GM03348 (cell line): ENCODE data around the gene CDH13.
A peak's percentile ranks its signal among the peaks of the same experiment; 100 is the strongest.

Experiments
- DNase-seq: peaks from one replicate; pipeline ENCODE4 v3.0.0; 2012; ENCODE audit warnings: low spot score

Gene CDH13

DNA sequence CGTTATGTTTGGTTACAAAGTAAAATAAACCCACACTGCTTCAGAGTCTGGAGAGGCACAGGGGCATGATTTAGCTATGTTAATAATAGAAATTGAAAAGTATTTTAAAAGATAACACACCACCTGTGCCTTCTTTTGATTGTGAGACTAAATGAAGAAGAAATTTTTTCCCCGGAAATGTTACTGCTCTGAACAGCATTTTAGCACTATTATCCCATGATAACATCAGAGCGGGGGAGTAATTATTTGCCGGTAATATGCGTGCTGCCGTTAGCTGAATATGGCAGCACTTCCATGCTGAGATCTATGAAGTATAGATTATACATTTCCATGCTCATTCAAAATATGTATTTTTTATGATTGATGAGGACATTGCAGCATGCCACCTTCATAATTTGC is 680.8 kb downstream of the CDH13 start:
- DNase-seq, result no peak

GRCh38 chr16:83308414-83308813 is 681.6 kb downstream of the CDH13 start:
- DNase-seq, result no peak

GRCh38 chr16:83310816-83311215 is 684.0 kb downstream of the CDH13 start:
- DNase-seq, result no peak

DNA sequence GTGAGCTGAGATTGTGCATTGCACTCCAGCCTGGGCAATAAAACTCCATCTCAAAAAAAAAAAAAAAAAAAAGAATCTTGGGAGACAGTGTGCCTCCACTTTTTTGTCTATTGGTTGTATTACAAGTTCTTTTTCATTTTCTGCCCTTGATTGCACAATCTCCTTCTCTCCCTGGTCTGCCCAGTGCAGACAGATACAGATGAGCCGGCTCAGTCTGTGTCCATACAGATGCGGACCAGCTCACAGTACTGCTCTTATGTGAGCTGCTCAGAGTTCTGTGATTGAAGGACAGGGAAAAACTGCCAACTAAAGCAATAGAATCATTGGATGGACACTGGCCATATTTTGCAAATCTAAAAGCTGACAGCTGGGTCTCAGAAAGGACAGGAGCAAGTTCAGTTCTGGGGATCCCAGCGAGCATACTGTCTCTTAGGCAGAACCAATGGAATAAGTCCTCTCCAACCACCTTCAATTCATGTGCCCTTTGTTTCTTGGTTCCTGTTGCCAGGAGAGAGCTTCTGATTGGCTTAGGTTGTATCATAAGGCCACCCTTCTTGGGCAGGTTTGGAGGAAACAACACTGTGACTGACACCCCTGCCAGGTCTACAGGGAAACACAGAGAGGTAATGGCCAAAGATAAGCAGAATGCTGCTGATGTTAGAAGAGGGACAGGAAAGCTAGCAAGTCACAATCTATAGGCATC is 685.4 kb downstream of the CDH13 start:
- no peak for DNase-seq

DNA sequence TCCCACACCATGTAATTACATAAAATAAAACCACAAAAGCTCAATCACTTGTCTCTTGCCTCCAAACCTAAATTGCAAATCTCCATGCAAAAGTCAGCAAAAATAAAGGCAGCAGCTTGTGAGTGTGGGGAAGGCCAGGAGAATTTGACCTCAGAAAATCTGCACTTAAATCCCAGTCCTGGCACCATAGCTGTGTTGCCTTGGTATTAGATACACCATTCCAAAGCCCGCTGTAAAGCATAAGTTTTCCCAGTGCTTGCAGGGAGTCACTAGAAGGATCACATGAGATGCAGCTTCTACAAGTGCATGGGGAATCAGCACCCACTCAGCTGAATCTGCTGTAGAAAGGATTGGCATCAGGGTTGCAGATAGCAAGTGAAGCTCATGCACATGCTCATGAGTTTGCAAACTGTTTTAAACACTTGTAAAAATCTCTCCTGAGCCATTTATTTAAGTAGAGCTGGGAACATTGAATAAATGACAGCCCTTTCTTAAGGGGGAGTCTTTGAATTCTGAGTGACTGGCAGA is 686.0 kb downstream of the CDH13 start:
- no peak for DNase-seq

DNA sequence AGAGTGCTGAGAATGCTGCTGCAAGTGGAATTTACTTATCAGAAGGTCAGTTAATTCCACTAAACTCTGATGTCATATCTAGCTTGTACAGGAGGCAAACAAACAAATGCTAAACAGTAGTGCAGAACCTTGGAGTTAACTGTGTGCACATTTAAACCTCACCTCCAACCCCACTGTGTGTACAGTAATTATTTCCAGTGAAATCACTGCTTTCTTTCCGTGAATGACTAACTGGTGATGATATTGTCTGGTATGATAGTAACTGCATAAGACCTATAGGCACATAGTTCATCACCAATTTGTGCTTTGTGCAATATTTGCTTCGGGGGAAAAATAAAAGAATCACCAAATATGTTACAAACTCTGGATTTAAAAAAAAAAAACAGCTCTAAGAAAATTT is 688.5 kb downstream of the CDH13 start:
- DNase-seq, result no peak

GRCh38 chr16:83316458-83316857 is 689.7 kb downstream of the CDH13 start:
- DNase-seq, result no peak

GRCh38 chr16:83318390-83318789 is 691.6 kb downstream of the CDH13 start:
- no peak for DNase-seq

GRCh38 chr16:83328936-83329335 is 702.2 kb downstream of the CDH13 start:
- peak; percentile 18 for DNase-seq

GRCh38 chr16:83329441-83329840 is 702.7 kb downstream of the CDH13 start:
- DNase-seq, result no peak

DNA sequence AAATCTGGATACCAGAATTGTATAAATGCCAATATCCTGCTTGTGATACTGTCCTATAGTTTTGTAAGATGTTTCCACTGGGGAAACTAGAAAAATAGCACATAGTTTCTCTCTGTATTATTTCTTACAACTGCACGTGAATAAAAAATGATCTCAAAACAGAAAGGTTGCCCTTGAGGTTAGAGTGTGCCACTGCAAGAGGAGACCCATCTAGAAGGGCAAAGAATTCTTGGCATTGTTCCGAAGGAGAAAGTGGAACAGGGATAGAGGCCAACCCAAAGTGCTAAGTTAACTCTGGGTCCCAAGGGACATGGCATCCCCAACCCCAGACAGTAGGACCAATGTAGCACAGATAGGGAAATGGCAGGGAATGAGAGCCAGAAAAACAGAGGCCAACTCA is 703.5 kb downstream of the CDH13 start:
- DNase-seq, result no peak

- no peak for DNase-seq
These were observed 708.3 kb downstream of the CDH13 start for GRCh38 chr16:83335076-83335475.

DNA sequence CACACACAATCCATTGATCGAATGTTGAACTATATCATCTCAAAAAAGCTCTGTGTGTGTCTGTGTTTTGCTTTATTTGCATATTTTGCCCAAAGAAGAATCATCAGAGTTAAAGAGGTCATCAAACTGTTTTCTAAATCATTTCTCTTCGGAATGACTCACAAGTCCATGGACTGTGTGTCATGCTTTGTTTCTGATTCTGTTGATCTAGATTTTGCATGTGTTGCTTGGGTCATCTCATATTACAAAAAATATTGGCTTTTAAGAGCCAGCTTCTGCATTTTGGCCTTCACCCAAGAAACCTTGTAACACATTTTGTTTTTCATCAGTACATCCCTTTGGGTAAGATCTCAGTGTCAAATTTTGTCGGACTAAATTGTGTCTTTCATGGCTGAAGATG is 709.8 kb downstream of the CDH13 start:
- DNase-seq, result peak; percentile 42

- no peak for DNase-seq
These were observed 711.4 kb downstream of the CDH13 start for GRCh38 chr16:83338138-83338537.

DNA sequence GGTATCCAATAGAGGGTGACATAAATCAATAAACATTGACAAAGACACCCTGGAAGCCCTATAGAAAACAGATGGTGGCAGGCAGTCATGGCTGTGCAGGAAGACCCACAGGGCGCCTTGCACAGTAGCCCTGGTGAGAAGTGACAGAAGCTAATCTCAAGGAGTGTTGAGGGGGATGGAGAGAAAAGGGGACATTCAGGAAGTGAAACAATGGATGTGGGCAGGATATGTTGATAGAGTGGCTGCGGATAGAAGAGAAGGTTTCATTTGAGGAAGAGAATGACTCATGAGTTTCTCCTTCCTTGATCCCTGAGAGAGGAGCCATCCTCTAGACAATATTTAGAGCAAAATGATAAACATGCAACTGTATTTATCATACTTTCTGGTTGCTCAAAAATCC is 712.2 kb downstream of the CDH13 start:
- DNase-seq, result peak; percentile 41

GRCh38 chr16:83343935-83344366 is 717.2 kb downstream of the CDH13 start:
- DNase-seq, result peak; percentile 69

GRCh38 chr16:83345846-83346640 is 719.3 kb downstream of the CDH13 start:
- DNase-seq, result no peak

- DNase-seq, result no peak
These were observed 722.2 kb downstream of the CDH13 start for GRCh38 chr16:83348991-83349390.

- DNase-seq, result no peak
These were observed 723.7 kb downstream of the CDH13 start for GRCh38 chr16:83350481-83350880.

DNA sequence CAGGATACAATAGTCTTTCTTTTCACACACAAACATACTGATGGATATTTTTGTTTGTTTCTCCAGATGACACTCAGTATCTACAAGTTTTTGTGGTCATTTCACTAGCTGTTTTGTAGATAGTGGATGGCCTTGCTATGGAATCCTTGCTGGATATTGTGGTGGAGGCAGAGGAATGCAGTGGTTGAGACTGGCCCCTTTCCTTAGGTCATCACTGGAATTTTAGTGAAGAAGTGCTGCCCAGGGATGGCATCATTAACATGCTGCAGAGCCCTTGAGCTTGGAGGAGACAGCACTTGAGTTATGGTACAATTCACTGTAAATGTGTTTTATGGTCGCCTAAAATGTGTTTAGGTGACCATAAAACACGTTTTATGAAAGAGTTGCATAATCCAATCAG is 725.1 kb downstream of the CDH13 start:
- peak; percentile 77 for DNase-seq

DNA sequence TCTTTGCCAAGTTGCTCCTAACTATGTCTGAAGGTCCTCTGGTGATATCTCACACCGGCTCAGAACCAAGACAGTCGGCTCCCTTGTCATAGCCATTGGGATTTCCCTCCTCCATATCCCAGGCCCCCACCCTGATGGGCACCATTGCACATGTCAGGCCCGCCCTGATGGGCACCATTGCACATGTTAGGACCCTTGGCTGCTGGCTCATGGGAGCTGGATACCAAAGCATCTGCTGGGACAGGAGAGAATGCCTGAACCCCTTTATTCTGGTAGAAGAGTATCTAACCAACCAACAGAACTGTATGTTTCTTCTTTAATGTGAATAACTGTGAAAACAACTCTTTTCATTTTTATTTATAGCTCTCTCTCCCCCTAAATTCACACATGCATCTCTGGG is 726.5 kb downstream of the CDH13 start:
- DNase-seq, result no peak

DNA sequence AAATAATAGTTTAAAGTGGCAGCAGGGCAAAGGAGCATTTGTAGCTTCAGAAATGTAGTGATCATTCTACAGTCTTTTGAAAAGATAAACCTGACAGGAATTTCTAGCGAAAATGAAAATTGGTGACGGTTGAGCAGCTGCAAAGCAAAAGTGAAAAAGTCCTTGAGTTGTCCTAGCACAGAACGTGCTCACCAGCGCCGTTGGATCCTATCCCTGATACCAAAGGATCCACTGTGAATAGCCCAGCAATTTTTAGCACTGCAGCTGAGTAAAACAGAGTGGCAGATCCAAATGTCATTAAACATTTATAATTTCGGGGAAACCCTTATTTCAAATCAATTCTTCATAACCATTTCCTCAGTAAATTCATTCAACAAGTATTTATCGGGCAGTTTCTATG is 727.2 kb downstream of the CDH13 start:
- DNase-seq, result no peak

- DNase-seq, result no peak
These were observed 728.9 kb downstream of the CDH13 start for GRCh38 chr16:83355570-83356218.
